ENCODE data around the gene MARCHF3. TPM values are rescaled to one million over a fixed set of nuclear protein-coding genes. Genes with fewer than 3 reads are reported as not detected.

MARCHF3 gene
- total and polyA plus RNA-seq, 10 of the 15 experiments (the other 5 are each of a cell fraction or from before 2014, with no cell fraction given) = 3.6 to 24.1 (median 11.3) TPM

- SMC1A ChIA-PET (ENCODE audit: uncharacterized antibody, unreplicated experiment) = interaction anchor here (0.9 to 1.5 kb wide), 4 partner anchors 13 to 50 kb away, joined by 3 to 4 read pairs (median 3); no protein-coding TSS in a partner anchor
- FAIRE-seq = no peak
- peaks cover 2% of the 10 kb centered on the region for H3K4me1 ChIP-seq (ENCODE audit: control insufficient read depth, insufficient read depth, low read length)
Observed at GRCh38 chr5:126978258-126978657, 52.1 kb downstream of the MARCHF3 start.

More at GRCh38 chr5:126978258-126978657, 52.1 kb downstream of the MARCHF3 start:
- H3K9ac ChIP-seq (ENCODE audit: control insufficient read depth, insufficient read depth, low read length) = no peak overlapping the region
- in situ Hi-C loops (cut with MboI) = no loop called here
- 45% methylated on average over 4 of the region's 4 CpGs for WGBS (ENCODE audit: insufficient coverage, insufficient replicate concordance, low lambda C conversion rate, missing lambda C conversion rate)
- ATAC-seq = no peak
- H2AFZ ChIP-seq (ENCODE audit: control insufficient read depth, low read depth, low read length) = no peak overlapping the region
- CTCF ChIA-PET = interaction anchor here (1.2 kb wide), 1 partner anchor 10 kb away, joined by 3 read pairs; no protein-coding TSS in a partner anchor
- no peak for DNase-seq (ENCODE audit: low read depth, low spot score)
- H3K79me2 ChIP-seq (ENCODE audit: control insufficient read depth, insufficient read depth, low read length) = no peaks in the 10 kb centered on the region
- intact Hi-C loops (cut with micrococcal nuclease; ENCODE audit: unreplicated experiment) = no loop called here
- no peak overlapping the region for H3K4me2 ChIP-seq (ENCODE audit: control insufficient read depth, insufficient read depth)
- no peaks in the 10 kb centered on the region for H4K20me1 ChIP-seq (ENCODE audit: control insufficient read depth, insufficient read depth)
- no peaks in the 10 kb centered on the region for H3K9me3 ChIP-seq (replicated peaks; ENCODE audit: control insufficient read depth, insufficient read depth, low read length)
- BruUV-seq (replicated peaks) = no TSS peak
- POLR2A ChIA-PET = no interaction called here
- RAD21 ChIA-PET (ENCODE audit: unreplicated experiment) = no interaction called here
- no peak overlapping the region for H3K4me3 ChIP-seq
- no peaks in the 10 kb centered on the region for H3K27me3 ChIP-seq (replicated peaks in 1 of 2; ENCODE audit: control insufficient read depth in 2 of 2, insufficient read depth in 2 of 2, low read length in 1 of 2)
- no peak overlapping the region for H3K27ac ChIP-seq (ENCODE audit: control insufficient read depth, insufficient read depth)
- H3K36me3 ChIP-seq (ENCODE audit: control insufficient read depth in 2 of 2, insufficient read depth in 2 of 2, low read length in 1 of 2) = no peaks in the 10 kb centered on the region
- TF ChIP-seq POLR2AphosphoS5 (IDR thresholded peaks at IDR 0.05; ENCODE audit: low read length) (no peak), BHLHE40 (IDR thresholded peaks at IDR 0.05; ENCODE audit: borderline replicate concordance in 1 of 2, low read depth in 2 of 2, low read length in 1 of 2) (no peak), NBN (IDR thresholded peaks at IDR 0.05) (no peak), KAT2A (conservative IDR thresholded peaks at IDR 0.05; ENCODE audit: control insufficient read depth, low read depth, low read length) (no peak), TCF7 (IDR thresholded peaks at IDR 0.05; ENCODE audit: borderline replicate concordance) (no peak), HSF1 (IDR thresholded peaks at IDR 0.05; ENCODE audit: low read depth, low read length) (no peak), RAD21 (IDR thresholded peaks at IDR 0.05; ENCODE audit: insufficient read depth, low read depth, low read length) (no peak), REST (IDR thresholded peaks at IDR 0.05; ENCODE audit: low read depth, low read length) (no peak), SMC3 (IDR thresholded peaks at IDR 0.05; ENCODE audit: borderline replicate concordance, low read length) (no peak), ZBED1 (IDR thresholded peaks at IDR 0.05; ENCODE audit: borderline replicate concordance) (no peak), SMAD1 (IDR thresholded peaks at IDR 0.05; ENCODE audit: low read depth, partially characterized antibody) (no peak), ZNF207 (IDR thresholded peaks at IDR 0.05; ENCODE audit: borderline replicate concordance) (no peak)
- TF ChIP-seq, protein P1, sequence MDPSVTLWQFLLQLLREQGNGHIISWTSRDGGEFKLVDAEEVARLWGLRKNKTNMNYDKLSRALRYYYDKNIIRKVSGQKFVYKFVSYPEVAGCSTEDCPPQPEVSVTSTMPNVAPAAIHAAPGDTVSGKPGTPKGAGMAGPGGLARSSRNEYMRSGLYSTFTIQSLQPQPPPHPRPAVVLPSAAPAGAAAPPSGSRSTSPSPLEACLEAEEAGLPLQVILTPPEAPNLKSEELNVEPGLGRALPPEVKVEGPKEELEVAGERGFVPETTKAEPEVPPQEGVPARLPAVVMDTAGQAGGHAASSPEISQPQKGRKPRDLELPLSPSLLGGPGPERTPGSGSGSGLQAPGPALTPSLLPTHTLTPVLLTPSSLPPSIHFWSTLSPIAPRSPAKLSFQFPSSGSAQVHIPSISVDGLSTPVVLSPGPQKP (IDR thresholded peaks at IDR 0.05; ENCODE audit: low read depth, low read length) = no peak

All from GM12878 (cell line).